GM19438 (cell line): ENCODE data around the gene CDC42BPB.

ENCODE experiments used
- ATAC-seq: cut with Tn5 transposase; IDR thresholded peaks from one replicate; pipeline ENCODE4 v1.9.1; 2021; ENCODE audit warnings: low read depth; ENCODE audit not compliant: unreplicated experiment

Gene CDC42BPB

GRCh38 chr14:102891556-102891955 is 165.8 kb downstream of the CDC42BPB start:
- no peak for ATAC-seq

- no peak for ATAC-seq
Observed at GRCh38 chr14:102891111-102891510, 166.2 kb downstream of the CDC42BPB start.

- no peak for ATAC-seq
Observed at GRCh38 chr14:102889615-102890014, 167.7 kb downstream of the CDC42BPB start.

GRCh38 chr14:102888748-102889147 is 168.6 kb downstream of the CDC42BPB start:
- ATAC-seq, result no peak

GRCh38 chr14:102885737-102886447 is 171.5 kb downstream of the CDC42BPB start:
- ATAC-seq, result no peak

GRCh38 chr14:102883554-102883953 is 173.8 kb downstream of the CDC42BPB start:
- no peak for ATAC-seq

- no peak for ATAC-seq
Observed at GRCh38 chr14:102883089-102883541, 174.2 kb downstream of the CDC42BPB start.
